Measurements from ENCODE around the gene LINGO3. TPM values are rescaled to one million over a fixed set of nuclear protein-coding genes. Genes with fewer than 3 reads are reported as not detected.

Gene LINGO3
- total RNA-seq, 2 donors from 2014 or later = not detected

DNA sequence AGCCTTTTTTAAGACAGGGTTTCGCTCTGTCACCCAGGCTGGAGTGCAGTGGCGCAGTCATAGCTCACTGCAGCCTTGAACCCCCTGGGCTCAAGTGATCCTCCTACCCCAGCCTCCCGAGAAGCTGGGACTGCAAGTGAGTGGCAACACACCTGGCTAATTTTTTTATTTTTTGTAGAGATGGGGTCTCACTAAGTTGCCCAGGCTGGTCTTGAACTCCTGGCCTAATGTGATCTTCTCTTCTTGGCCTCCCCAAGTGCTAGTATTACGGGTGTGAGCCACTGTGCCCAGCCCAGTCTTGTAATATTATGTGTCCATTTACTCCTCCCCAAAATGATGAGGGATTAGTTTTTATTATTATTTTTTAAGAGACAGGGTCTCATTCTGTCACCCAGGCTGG lies 3.1 kb upstream of the LINGO3 start:
- Histone ChIP-seq H3K9me3 (no peaks in the 10 kb centered on the region), H3K36me3 (replicated peaks in 1 of 2; ENCODE audit: insufficient read depth in 1 of 2, low read depth in 2 of 2) (no peaks in the 10 kb centered on the region), H3K4me1 (peaks cover 7% of the 10 kb centered on the region), H3K4me3 (no peak overlapping the region), H3K27me3 (peaks cover 0 to 8% of the 10 kb centered on the region in 2 donors), H3K27ac (no peak overlapping the region)
- ATAC-seq = no peak
- TF ChIP-seq CTCF (IDR thresholded peaks at IDR 0.05) (no peak), POLR2A (IDR thresholded peaks at IDR 0.05) (no peak)
- intact Hi-C loops (cut with DNase I) = no loop called here
- no peak for DNase-seq
- WGBS, 2 donors = 90 to 98% methylated on average over 4 of the region's 4 CpGs

DNA sequence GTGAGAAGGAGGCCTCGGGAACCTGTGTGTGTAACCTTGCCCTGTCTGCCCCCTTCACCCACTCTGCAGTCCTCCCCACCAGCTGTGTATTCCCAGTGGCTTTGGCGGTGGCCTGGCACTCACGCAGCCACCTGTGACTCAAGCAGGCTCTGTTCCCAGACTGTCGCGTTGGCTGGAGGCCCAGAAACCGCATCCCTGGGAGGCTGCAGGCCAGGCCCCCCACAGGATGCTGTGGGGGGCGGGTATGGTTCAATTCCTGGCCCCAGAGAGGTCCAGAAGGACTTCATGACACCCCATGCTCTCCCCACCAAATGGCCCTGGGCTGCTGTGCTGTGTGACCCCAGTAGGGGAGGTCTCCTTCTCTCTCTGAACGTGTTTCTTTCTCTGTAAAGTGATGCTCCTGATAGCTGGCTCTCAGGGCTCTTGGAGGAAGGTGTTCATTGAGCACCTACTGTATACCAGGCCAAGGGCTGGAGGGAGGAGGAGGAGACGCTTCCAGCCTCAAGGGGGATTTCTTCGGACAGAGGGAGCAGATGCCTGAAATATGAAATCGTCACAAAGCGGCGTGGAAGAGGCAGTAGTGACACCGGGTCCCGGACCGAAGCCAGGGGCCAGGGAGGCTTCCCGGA lies 1.9 kb upstream of the LINGO3 start:
- ATAC-seq (no peak), DNase-seq (peak; percentile 48 to 85 (median 80))
- Histone ChIP-seq H3K27me3 (peaks cover 0 to 8% of the 10 kb centered on the region in 2 donors), H3K4me1 (peaks cover 7% of the 10 kb centered on the region), H3K27ac (no peak overlapping the region), H3K4me3 (no peak overlapping the region), H3K9me3 (no peaks in the 10 kb centered on the region), H3K36me3 (replicated peaks in 1 of 2; ENCODE audit: insufficient read depth in 1 of 2, low read depth in 2 of 2) (no peaks in the 10 kb centered on the region)
- intact Hi-C loops (cut with DNase I) = no loop called here
- TF ChIP-seq POLR2A (IDR thresholded peaks at IDR 0.05) = no peak
- TF ChIP-seq CTCF (IDR thresholded peaks at IDR 0.05) = no peak
- WGBS, 2 donors = 45 to 54% methylated on average over 15 to 17 of the region's 17 CpGs

- Histone ChIP-seq H3K4me1 (peaks cover 11% of the 10 kb centered on the region), H3K4me3 (no peak overlapping the region), H3K27ac (no peak overlapping the region), H3K27me3 (peaks cover 0 to 8% of the 10 kb centered on the region in 2 donors), H3K9me3 (no peaks in the 10 kb centered on the region), H3K36me3 (replicated peaks in 1 of 2; ENCODE audit: insufficient read depth in 1 of 2, low read depth in 2 of 2) (no peaks in the 10 kb centered on the region)
- ATAC-seq (no peak), DNase-seq (no peak)
- intact Hi-C loops (cut with DNase I) = no loop called here
- 39 to 44% methylated on average over 13 to 22 of the region's 33 CpGs for WGBS, 2 donors
- no peak for TF ChIP-seq CTCF (IDR thresholded peaks at IDR 0.05)
- TF ChIP-seq POLR2A (IDR thresholded peaks at IDR 0.05) = no peak
These were observed 389 bp downstream of the LINGO3 start for GRCh38 chr19:2307518-2308012.

- intact Hi-C loops (cut with DNase I) = no loop called here
- Histone ChIP-seq H3K4me1 (peaks cover 16% of the 10 kb centered on the region), H3K27ac (no peak overlapping the region), H3K9me3 (no peaks in the 10 kb centered on the region), H3K4me3 (no peak overlapping the region), H3K27me3 (peaks cover 0 to 11% of the 10 kb centered on the region in 2 donors), H3K36me3 (replicated peaks in 1 of 2; ENCODE audit: insufficient read depth in 1 of 2, low read depth in 2 of 2) (no peaks in the 10 kb centered on the region)
- no peak for TF ChIP-seq CTCF (IDR thresholded peaks at IDR 0.05)
- TF ChIP-seq POLR2A (IDR thresholded peaks at IDR 0.05) = no peak
- DNase-seq = no peak
- 56 to 70% methylated on average over 3 to 17 of the region's 17 CpGs for WGBS, 2 donors
- ATAC-seq = no peak
These were observed 983 bp downstream of the LINGO3 start for GRCh38 chr19:2306971-2307370.

- 79 to 84% methylated on average over 16 to 19 of the region's 19 CpGs for WGBS, 2 donors
These were observed 1.6 kb downstream of the LINGO3 start for GRCh38 chr19:2306281-2306806.

More at GRCh38 chr19:2306281-2306806, 1.6 kb downstream of the LINGO3 start:
- H3K27ac ChIP-seq = no peak overlapping the region
- peaks cover 0 to 11% of the 10 kb centered on the region in 2 donors for H3K27me3 ChIP-seq
- no peaks in the 10 kb centered on the region for H3K36me3 ChIP-seq (replicated peaks in 1 of 2; ENCODE audit: insufficient read depth in 1 of 2, low read depth in 2 of 2)
- intact Hi-C loops (cut with DNase I) = no loop called here
- no peak for DNase-seq
- no peak overlapping the region for H3K4me3 ChIP-seq
- H3K9me3 ChIP-seq = no peaks in the 10 kb centered on the region
- TF ChIP-seq POLR2A (IDR thresholded peaks at IDR 0.05) = no peak
- H3K4me1 ChIP-seq = peaks cover 16% of the 10 kb centered on the region
- no peak for ATAC-seq
